Epidermal melanocyte (primary cell): ENCODE measurements around the gene SPARC.

Experiments used
- DNase-seq: peaks from one replicate; pipeline ENCODE4 v3.0.0; 2011; ENCODE audit warnings: low spot score; ENCODE audit not compliant: insufficient read length

The SPARC gene

DNA sequence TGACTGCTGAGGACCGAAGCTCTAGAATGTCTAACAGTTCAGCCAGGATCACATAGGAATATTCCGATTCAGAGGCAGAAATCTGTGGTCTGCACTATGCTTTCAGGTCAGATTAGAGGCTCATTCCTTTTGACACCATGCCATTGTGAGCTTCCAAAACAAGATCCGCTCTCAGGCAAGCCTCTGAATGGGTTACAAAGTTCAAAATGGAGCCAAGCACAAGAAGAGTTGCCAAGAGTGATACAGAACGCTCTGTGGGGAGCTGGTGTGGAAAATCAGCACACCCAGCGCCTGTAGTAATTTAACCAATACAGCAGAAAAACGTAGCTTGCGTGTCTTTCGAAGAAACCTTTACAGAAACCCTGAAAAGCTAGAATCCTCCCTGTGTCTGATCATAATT lies 62.2 kb downstream of the SPARC start:
- no peak for DNase-seq

DNA sequence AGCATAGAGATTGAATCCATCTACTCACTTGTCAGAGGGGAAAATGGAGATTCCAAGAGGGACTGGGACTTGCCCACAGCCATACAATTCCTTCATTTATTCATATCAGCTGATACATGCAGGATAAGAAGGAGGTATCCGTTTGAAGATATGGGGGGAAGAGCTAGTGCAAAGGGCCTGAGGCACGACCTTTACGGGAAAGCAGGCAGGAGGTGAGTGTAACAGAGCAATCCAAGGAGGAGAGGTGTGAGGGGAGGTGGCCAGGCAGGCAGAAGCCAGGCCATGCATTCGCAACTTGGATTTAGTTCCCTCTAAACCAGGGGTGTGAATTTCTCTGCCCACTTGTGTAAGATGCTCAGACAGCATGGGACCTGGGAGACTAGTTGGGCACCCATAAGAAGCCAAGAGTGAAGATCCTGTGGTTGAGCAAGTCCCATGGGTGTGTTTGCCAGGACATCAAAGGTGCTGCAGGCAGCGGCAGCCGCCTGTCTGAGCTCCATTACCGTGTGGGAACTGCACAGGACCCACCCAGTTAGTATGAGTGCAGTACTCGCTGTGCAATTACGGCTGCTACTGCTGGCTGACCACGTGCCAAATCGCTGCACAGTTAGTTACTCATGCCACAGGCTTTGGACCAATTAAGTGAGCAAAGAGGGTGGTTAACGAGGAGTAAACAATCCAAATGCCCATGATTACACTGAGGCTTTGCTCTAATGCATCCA lies 64.2 kb downstream of the SPARC start:
- DNase-seq = no peak

DNA sequence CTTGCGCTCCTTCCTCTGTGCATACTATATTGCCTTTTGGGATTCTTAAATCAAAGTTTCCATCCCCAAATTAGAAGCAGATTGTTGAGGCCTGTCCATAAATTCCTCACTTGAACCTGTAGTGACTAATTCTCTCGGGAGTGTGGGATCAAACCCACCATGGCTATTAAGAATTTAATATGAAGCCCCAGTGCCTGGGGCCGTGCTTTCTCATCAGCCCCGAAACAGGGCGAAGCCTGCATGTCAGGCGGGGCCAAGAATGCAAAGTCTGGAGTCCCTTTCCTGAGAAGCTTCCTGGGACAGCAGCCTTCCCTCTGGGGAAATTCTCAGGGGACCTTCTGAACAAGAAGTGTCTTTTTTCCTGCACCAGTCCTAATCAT lies 66.3 kb downstream of the SPARC start:
- no peak for DNase-seq

DNA sequence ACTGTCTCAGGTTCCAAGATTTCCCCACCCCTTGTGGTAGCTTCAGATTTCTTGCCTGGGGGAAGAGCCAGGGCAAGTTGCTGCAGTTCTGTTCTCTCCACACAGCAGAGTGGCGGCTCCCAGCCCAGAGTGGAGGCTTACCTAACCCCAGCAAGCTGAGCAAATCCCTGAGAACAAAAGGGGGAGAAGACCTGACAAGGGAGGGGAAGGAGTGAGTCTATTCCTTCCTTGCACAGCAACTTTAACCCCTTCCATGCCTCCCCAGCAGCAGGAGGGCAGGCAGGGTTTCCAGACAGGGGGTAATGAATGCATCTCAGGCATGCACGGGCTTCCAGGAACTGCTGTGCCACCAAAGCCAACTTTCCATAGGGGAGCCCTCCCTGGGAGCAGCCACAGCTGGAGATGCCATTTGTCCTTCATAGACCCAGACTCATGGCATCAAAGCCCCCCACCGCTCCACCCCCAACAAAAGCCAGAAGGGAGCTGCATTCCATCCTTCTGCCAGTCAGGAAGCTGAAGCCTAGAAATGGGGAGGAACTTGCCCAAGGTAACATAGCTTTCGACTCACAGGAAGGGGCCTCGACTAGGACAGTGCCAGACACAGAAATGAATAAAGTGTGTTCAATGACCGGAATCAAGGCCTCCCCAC lies 66.8 kb downstream of the SPARC start:
- no peak for DNase-seq

DNA sequence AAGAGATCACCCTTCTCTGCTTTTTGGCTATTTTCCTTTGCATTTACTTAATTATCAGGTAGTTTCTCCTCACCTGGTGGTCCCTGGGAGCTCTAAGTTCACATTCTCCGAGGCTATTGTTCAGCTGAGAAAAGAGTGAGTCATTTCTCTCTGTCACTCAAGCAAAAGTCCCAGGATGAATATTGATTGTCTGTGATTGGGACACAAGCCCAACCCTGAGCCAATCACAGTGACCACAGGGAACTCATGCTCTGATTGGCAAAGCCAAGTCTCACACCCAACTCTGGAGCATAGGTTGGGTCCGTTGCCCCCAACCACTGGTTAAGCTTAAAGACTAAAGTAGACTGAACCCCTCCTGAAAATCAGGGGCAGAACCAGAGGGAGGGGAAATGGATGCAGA lies 67.8 kb downstream of the SPARC start:
- DNase-seq = no peak

DNA sequence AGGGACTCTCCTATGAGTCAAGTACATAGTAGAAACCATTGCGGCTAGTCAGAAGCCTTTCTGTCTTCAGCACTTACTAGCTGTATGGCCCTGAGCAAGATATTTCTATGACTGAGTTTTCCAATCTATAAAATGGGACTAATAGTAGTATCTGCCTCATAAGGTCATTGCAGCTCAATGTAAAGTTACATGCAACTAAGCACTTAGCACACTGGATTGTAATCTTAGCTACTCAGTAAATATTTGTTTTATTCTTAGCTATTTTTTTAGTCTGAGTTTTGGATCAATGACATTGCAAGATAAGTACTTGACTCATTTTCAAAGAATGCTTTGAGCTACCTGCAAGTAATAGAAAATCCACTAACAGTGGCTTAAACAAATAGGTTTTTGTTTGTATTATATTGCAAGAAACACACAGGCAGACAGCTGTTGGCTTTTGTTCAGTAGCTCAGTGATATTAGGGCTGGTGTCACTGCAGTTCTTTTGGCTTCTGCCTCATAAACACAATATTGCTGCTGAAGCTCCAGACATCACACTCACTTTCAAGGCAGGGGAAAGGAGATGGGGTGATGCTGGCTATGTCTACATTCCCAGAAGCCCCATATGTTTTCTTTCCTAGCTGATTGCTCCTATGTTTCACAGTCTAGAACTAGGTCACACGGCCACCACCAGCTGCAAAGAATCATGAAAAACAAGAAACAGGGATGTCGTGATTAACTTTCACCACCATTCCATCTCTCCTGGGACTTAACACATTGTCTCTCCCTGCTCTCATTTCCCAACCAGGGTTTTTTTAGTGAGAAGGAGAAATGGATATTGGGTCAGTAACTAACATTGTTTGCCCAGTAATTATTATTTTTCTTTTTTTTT lies 68.6 kb downstream of the SPARC start:
- no peak for DNase-seq

DNA sequence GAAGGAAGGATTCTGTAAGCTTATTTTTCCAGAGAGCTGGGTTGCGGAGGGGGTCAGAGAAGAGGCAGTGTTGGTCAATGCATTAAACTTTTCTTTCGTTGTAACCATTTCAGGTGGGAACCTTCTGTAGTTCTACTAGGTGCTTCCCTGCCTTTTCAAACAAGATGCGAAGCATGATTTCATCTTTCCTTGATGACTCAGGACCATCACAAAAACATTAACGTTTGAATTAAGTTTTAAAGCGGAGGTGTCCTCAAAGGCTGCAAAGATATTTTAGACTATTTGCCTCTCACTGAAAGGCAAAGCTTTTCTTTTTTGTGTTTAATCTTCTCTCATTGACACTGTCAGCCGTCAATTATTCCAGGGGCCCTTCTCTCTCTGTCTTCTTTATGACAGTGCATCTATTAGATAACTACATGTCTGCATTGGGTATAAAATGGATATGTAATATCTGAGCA lies 69.3 kb downstream of the SPARC start:
- no peak for DNase-seq

DNA sequence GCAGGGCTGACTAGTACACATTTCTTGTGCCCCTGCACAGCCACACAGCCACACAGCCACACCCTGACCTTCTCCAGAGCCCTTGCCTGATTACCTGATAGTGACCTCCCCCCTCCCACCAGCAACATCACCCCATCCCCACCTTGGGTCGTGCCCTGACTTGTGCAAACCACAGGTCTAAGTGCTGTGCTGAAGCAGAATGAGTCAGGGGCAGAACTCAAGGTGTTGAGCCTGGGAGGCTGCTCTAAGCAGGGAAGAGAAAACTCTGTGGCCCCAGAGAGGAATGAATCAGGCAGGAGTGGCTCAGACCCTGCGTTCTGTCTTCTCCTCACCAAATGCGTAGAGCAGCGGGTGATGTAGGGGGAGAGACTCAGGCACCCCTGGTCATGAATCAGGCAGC lies 71.3 kb downstream of the SPARC start:
- DNase-seq = no peak

DNA sequence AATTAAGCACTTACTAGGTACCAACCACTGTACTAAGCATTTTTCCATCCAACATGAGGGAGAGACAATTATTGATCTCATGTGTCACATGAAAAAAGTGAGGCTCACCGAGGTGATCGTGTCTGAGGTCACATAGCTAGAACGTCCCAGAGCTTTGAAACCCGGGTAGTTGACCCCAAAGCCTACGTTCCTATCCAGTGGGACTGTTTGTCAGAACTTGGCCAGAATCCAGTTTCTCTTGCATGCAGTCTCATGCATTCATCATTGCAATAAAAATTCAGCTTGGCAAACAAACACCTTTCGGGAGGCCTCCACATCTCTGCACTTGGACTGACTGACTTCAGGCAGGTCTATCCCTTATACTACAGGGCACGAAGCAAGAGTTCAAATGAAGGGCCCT lies 72.2 kb downstream of the SPARC start:
- no peak for DNase-seq

DNA sequence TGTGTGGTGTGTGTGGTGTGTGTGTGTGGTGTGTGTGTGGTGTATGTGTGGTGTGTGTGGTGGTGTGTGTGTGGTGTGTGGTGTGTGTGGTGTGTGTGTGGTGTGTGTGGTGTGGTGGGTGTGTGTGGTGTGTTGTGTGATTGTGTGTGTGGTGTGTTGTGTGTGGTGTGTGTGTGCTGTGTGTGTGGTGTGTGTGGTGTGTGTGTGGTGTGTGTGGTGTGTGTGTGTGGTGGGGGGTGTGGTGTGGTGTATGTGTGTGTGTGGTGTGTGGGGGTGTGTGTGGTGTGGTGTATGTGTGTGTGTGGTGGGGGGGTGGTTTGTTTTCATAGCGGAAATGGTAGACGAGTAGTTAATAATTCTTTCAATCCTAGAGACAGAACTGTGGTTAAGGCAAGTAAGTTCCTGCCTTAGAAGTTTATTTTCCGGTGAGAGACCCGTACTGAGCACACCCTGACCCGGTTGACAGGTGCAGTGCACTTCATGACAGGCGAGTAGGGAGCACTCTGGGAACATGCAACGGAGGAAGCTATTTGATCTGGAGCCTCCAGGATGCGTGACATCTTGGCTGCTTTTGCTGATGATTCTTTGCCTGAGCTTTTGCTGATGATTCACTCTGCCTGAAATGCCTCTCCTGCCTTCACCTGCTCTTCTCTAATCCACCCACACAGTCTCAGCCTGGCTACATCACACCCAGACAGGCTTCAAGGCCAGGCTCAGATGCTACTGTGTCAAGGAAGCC lies 73.9 kb downstream of the SPARC start:
- DNase-seq = no peak

DNA sequence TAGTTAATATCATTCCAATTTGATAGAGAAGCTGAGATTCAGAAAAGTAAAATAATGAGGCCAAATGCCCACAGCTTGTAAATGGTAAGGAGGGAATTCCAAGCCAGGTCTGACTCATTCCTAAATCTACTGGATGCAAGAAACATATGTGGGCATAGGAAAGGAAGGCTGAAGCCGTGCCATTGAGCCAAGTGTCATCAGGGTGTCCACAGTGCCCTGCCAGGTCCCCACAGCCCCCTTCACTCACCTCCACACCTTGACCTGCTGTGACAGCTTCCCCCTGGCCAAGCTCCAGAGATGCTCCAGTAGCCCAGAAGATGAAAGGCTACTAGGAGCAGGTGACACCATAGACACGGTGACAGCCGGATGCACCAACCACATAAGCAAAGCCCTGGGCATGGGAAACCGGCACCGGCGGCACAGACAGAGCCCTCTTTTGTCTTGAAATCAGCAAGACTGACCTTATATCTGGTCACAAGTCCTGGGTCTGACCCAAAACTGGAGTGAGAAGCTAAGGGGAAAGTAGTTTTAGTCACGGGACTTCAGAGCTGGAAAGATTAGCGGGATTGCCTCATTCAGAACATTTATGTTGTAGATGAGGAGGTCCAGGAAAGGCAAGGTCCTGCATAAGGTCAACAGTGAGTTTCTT lies 75.5 kb downstream of the SPARC start:
- peak; percentile 61 for DNase-seq
